CD14-positive monocyte (primary cell): ENCODE results near the gene MTR. TPM values are rescaled to one million over a fixed set of nuclear protein-coding genes. Genes with fewer than 3 reads are reported as not detected.
A peak's percentile ranks its signal among the peaks of the same experiment; 100 is the strongest.

Source experiments
- DNase-seq, 3 donors: peaks; one replicate each; pipeline ENCODE4 v3.0.0-alpha.2; 2011 to 2022
- H2AFZ ChIP-seq: 2 replicates; pipeline ENCODE4 v1.6.0; 2012; ENCODE audit warnings: mild to moderate bottlenecking, low read depth, low read length, inconsistent platforms; ENCODE audit not compliant: insufficient read depth, poor library complexity, severe bottlenecking
- H3K27ac ChIP-seq, 2 donors: 1 replicate in 1 of 2; 2 replicates in 1 of 2; pipeline ENCODE4 v1.5.1; 2012 to 2013; ENCODE audit warnings: low read length in 2 of 2, control low read depth in 1 of 2, inconsistent platforms in 1 of 2, low read depth in 1 of 2, mild to moderate bottlenecking in 1 of 2
- H3K27me3 ChIP-seq, 2 donors: one replicate each; pipeline versions ENCODE4 v1.6.0 to v1.6.1; 2011 to 2013; ENCODE audit warnings: low read length in 2 of 2; ENCODE audit not compliant: control insufficient read depth in 2 of 2, insufficient read depth in 2 of 2
- H3K36me3 ChIP-seq, 2 donors: replicated peaks in 1 of 2; 1 replicate in 1 of 2; 2 replicates in 1 of 2; pipeline versions ENCODE4 v1.5.1 to v1.6.1; 2012 to 2013; ENCODE audit warnings: low read length in 2 of 2, control low read depth in 1 of 2, inconsistent platforms in 1 of 2, mild to moderate bottlenecking in 1 of 2; ENCODE audit not compliant: insufficient read depth in 2 of 2, control insufficient read depth in 1 of 2
- H3K4me1 ChIP-seq, 2 donors: 1 replicate in 1 of 2; 2 replicates in 1 of 2; pipeline versions ENCODE4 v1.5.1 to v1.6.1; 2012 to 2013; ENCODE audit warnings: low read length in 2 of 2, control low read depth in 1 of 2, inconsistent platforms in 1 of 2, mild to moderate bottlenecking in 1 of 2, moderate library complexity in 1 of 2; ENCODE audit not compliant: insufficient read depth in 2 of 2, control insufficient read depth in 1 of 2
- H3K4me2 ChIP-seq: replicated peaks from 2 replicates; pipeline ENCODE3; 2012; ENCODE audit warnings: low read length, moderate library complexity, mild to moderate bottlenecking; ENCODE audit not compliant: poor library complexity, severe bottlenecking; ENCODE audit errors: extremely low read depth
- H3K4me3 ChIP-seq, 3 experiments: fragments of 200-600 bp in 1 of 3; sonication (generic) in 1 of 3; replicated peaks in 1 of 3; 1 replicate in 2 of 3; 2 replicates in 1 of 3; pipeline ENCODE4 v1.5.1; 2011 to 2013; ENCODE audit warnings: low read length in 3 of 3, mild to moderate bottlenecking in 3 of 3, control low read depth in 2 of 3, low read depth in 2 of 3, inconsistent platforms in 1 of 3, moderate library complexity in 1 of 3
- H3K79me2 ChIP-seq: 2 replicates; pipeline ENCODE4 v1.6.0; 2012; ENCODE audit warnings: mild to moderate bottlenecking, control low read depth, inconsistent platforms, low read length, moderate library complexity; ENCODE audit not compliant: insufficient read depth
- H3K9ac ChIP-seq: 2 replicates; pipeline ENCODE4 v1.6.0; 2017; ENCODE audit warnings: low read length, mild to moderate bottlenecking; ENCODE audit not compliant: insufficient read depth, poor library complexity, severe bottlenecking
- H3K9me3 ChIP-seq, 2 donors: replicated peaks in 1 of 2; 1 replicate in 1 of 2; 2 replicates in 1 of 2; pipeline versions ENCODE4 v1.5.1 to v1.6.1; 2012 to 2013; ENCODE audit warnings: low read length in 2 of 2, control low read depth in 1 of 2; ENCODE audit not compliant: control insufficient read depth in 1 of 2, insufficient read depth in 1 of 2
- H4K20me1 ChIP-seq: 2 replicates; pipeline ENCODE4 v1.6.0; 2012; ENCODE audit warnings: mild to moderate bottlenecking, low read length, control low read depth, moderate library complexity; ENCODE audit not compliant: insufficient read depth
- H3K27ac Mint-ChIP-seq, 7 donors: one replicate each; pipeline ENCODE4 v1.8.0; 2020; ENCODE audit warnings: mild to moderate bottlenecking in 7 of 7, mixed read lengths in 7 of 7, moderate library complexity in 6 of 7, inconsistent platforms in 2 of 7
- H3K27me3 Mint-ChIP-seq, 3 donors: one replicate each; pipeline ENCODE4 v1.8.0; 2021 to 2022; ENCODE audit warnings: low read depth in 3 of 3, mild to moderate bottlenecking in 3 of 3, mixed read lengths in 3 of 3, moderate library complexity in 3 of 3, inconsistent platforms in 1 of 3
- H3K36me3 Mint-ChIP-seq, 2 donors: one replicate each; pipeline ENCODE4 v1.8.0; 2020; ENCODE audit warnings: mixed read lengths in 2 of 2, inconsistent platforms in 1 of 2, mild to moderate bottlenecking in 1 of 2
- H3K4me1 Mint-ChIP-seq: one replicate; pipeline ENCODE4 v1.8.0; 2020; ENCODE audit warnings: mild to moderate bottlenecking, mixed read lengths
- H3K4me3 Mint-ChIP-seq, 2 donors: one replicate each; pipeline ENCODE4 v1.8.0; 2020; ENCODE audit warnings: mild to moderate bottlenecking in 2 of 2, mixed read lengths in 2 of 2, moderate library complexity in 1 of 2
- H3K9me3 Mint-ChIP-seq, 7 donors: one replicate each; pipeline ENCODE4 v1.8.0; 2020 to 2022; ENCODE audit warnings: mixed read lengths in 7 of 7, mild to moderate bottlenecking in 6 of 7, moderate library complexity in 6 of 7, inconsistent platforms in 2 of 7
- CTCF ChIP-seq: fragments of 200-600 bp; IDR thresholded peaks from one replicate; pipeline ENCODE4 v1.8.0; 2022; ENCODE audit warnings: antibody characterized with exemption, mild to moderate bottlenecking
- WGBS: methylation state at CpG from one replicate; pipeline ENCODE4 v1.1.5; 2013; ENCODE audit warnings: missing lambda C conversion rate; ENCODE audit not compliant: insufficient coverage; 5-methylcytosine and 5-hydroxymethylcytosine counted together
- intact Hi-C, 2 donors: fragments of 100-400 bp; cut with micrococcal nuclease; formaldehyde crosslinking; loops; one replicate each; pipeline versions ENCODE4 v1.15.0 to v1.15.1; 2023
- polyA plus RNA-seq, 3 donors: library from polyadenylated mRNA; depleted of rRNA in 1 of 3; unstranded in 2 of 3; stranded (reverse) in 1 of 3; fragments of 300-500 nt in 2 of 3; fragments of >200 nt in 1 of 3; fragmentation: Illumina TruSeq in 2 of 3; gene quantifications; 1 replicate in 2 of 3; 2 replicates in 1 of 3; pipeline ENCODE4 v1.2.3, GENCODE V29; 2012 to 2021

MTR gene
- polyA plus RNA-seq, 3 donors: 3.4 to 5.4 (median 4.7) TPM

GRCh38 chr1:236823559-236823958, 28.5 kb downstream of the MTR start:
- Histone ChIP-seq H3K36me3 (peaks cover 51 to 99% of the 10 kb centered on the region in 2 donors), H3K27me3 (no peaks in the 10 kb centered on the region), H3K9me3 (no peaks in the 10 kb centered on the region), H3K4me2 (no peak overlapping the region), H3K79me2 (no peaks in the 10 kb centered on the region), H3K9ac (peak overlapping the region; percentile 4), H3K4me3 (no peak overlapping the region), H3K4me1 (no peaks in the 10 kb centered on the region), H4K20me1 (no peaks in the 10 kb centered on the region), H3K27ac (no peak overlapping the region), H2AFZ (no peak overlapping the region)
- intact Hi-C loops: no loop called here
- no peak for DNase-seq
- no CpG with 5 or more reads among the region's 2 CpGs for WGBS
- Mint-ChIP-seq H3K4me1 (no peaks in the 10 kb centered on the region), H3K36me3 (peaks cover 70 to 79% of the 10 kb centered on the region in 2 donors), H3K4me3 (no peak overlapping the region), H3K9me3 (no peaks in the 10 kb centered on the region), H3K27ac (no peak overlapping the region), H3K27me3 (no peaks in the 10 kb centered on the region)
- no peak for TF ChIP-seq CTCF

- no peaks in the 10 kb centered on the region for H3K79me2 ChIP-seq
- no peak overlapping the region for H3K4me3 ChIP-seq
- WGBS: 92% methylated on average over 2 of the region's 3 CpGs
- no peak for DNase-seq
- peaks cover 79 to 96% of the 10 kb centered on the region in 2 donors for H3K36me3 ChIP-seq
- no peak overlapping the region for H3K4me2 ChIP-seq
- no peak for TF ChIP-seq CTCF
- H3K4me1 Mint-ChIP-seq: no peaks in the 10 kb centered on the region
- intact Hi-C loops: no loop called here
- H3K9ac ChIP-seq: no peak overlapping the region
- H3K27ac Mint-ChIP-seq: no peak overlapping the region
- H3K9me3 ChIP-seq: no peaks in the 10 kb centered on the region
- H3K27me3 ChIP-seq: no peaks in the 10 kb centered on the region
- no peak overlapping the region for H3K27ac ChIP-seq
- H4K20me1 ChIP-seq: no peaks in the 10 kb centered on the region
- H3K4me1 ChIP-seq: no peaks in the 10 kb centered on the region
- no peak overlapping the region for H2AFZ ChIP-seq
- no peaks in the 10 kb centered on the region for H3K27me3 Mint-ChIP-seq
- H3K36me3 Mint-ChIP-seq: peaks cover 73 to 76% of the 10 kb centered on the region in 2 donors
- H3K9me3 Mint-ChIP-seq: no peaks in the 10 kb centered on the region
- H3K4me3 Mint-ChIP-seq: no peak overlapping the region
Measured at GRCh38 chr1:236829085-236829484, 34.0 kb downstream of the MTR start.
